CD14-positive monocyte (primary cell): ENCODE data around the gene MAP3K7. TPM values are rescaled to one million over a fixed set of nuclear protein-coding genes. Genes with fewer than 3 reads are reported as not detected.

Source experiments
- DNase-seq, 3 donors: peaks; one replicate each; pipeline ENCODE4 v3.0.0-alpha.2; 2011 to 2022
- H2AFZ ChIP-seq: 2 replicates; pipeline ENCODE4 v1.6.0; 2012; ENCODE audit warnings: mild to moderate bottlenecking, low read depth, low read length, inconsistent platforms; ENCODE audit not compliant: insufficient read depth, poor library complexity, severe bottlenecking
- H3K27ac ChIP-seq, 2 donors: 1 replicate in 1 of 2; 2 replicates in 1 of 2; pipeline ENCODE4 v1.5.1; 2012 to 2013; ENCODE audit warnings: low read length in 2 of 2, control low read depth in 1 of 2, inconsistent platforms in 1 of 2, low read depth in 1 of 2, mild to moderate bottlenecking in 1 of 2
- H3K27me3 ChIP-seq, 2 donors: one replicate each; pipeline versions ENCODE4 v1.6.0 to v1.6.1; 2011 to 2013; ENCODE audit warnings: low read length in 2 of 2; ENCODE audit not compliant: control insufficient read depth in 2 of 2, insufficient read depth in 2 of 2
- H3K36me3 ChIP-seq, 2 donors: replicated peaks in 1 of 2; 1 replicate in 1 of 2; 2 replicates in 1 of 2; pipeline versions ENCODE4 v1.5.1 to v1.6.1; 2012 to 2013; ENCODE audit warnings: low read length in 2 of 2, control low read depth in 1 of 2, inconsistent platforms in 1 of 2, mild to moderate bottlenecking in 1 of 2; ENCODE audit not compliant: insufficient read depth in 2 of 2, control insufficient read depth in 1 of 2
- H3K4me1 ChIP-seq, 2 donors: 1 replicate in 1 of 2; 2 replicates in 1 of 2; pipeline versions ENCODE4 v1.5.1 to v1.6.1; 2012 to 2013; ENCODE audit warnings: low read length in 2 of 2, control low read depth in 1 of 2, inconsistent platforms in 1 of 2, mild to moderate bottlenecking in 1 of 2, moderate library complexity in 1 of 2; ENCODE audit not compliant: insufficient read depth in 2 of 2, control insufficient read depth in 1 of 2
- H3K4me2 ChIP-seq: replicated peaks from 2 replicates; pipeline ENCODE3; 2012; ENCODE audit warnings: low read length, moderate library complexity, mild to moderate bottlenecking; ENCODE audit not compliant: poor library complexity, severe bottlenecking; ENCODE audit errors: extremely low read depth
- H3K4me3 ChIP-seq, 3 experiments: fragments of 200-600 bp in 1 of 3; sonication (generic) in 1 of 3; replicated peaks in 1 of 3; 1 replicate in 2 of 3; 2 replicates in 1 of 3; pipeline ENCODE4 v1.5.1; 2011 to 2013; ENCODE audit warnings: low read length in 3 of 3, mild to moderate bottlenecking in 3 of 3, control low read depth in 2 of 3, low read depth in 2 of 3, inconsistent platforms in 1 of 3, moderate library complexity in 1 of 3
- H3K79me2 ChIP-seq: 2 replicates; pipeline ENCODE4 v1.6.0; 2012; ENCODE audit warnings: mild to moderate bottlenecking, control low read depth, inconsistent platforms, low read length, moderate library complexity; ENCODE audit not compliant: insufficient read depth
- H3K9ac ChIP-seq: 2 replicates; pipeline ENCODE4 v1.6.0; 2017; ENCODE audit warnings: low read length, mild to moderate bottlenecking; ENCODE audit not compliant: insufficient read depth, poor library complexity, severe bottlenecking
- H3K9me3 ChIP-seq, 2 donors: replicated peaks in 1 of 2; 1 replicate in 1 of 2; 2 replicates in 1 of 2; pipeline versions ENCODE4 v1.5.1 to v1.6.1; 2012 to 2013; ENCODE audit warnings: low read length in 2 of 2, control low read depth in 1 of 2; ENCODE audit not compliant: control insufficient read depth in 1 of 2, insufficient read depth in 1 of 2
- H4K20me1 ChIP-seq: 2 replicates; pipeline ENCODE4 v1.6.0; 2012; ENCODE audit warnings: mild to moderate bottlenecking, low read length, control low read depth, moderate library complexity; ENCODE audit not compliant: insufficient read depth
- H3K27ac Mint-ChIP-seq, 7 donors: one replicate each; pipeline ENCODE4 v1.8.0; 2020; ENCODE audit warnings: mild to moderate bottlenecking in 7 of 7, mixed read lengths in 7 of 7, moderate library complexity in 6 of 7, inconsistent platforms in 2 of 7
- H3K27me3 Mint-ChIP-seq, 3 donors: one replicate each; pipeline ENCODE4 v1.8.0; 2021 to 2022; ENCODE audit warnings: low read depth in 3 of 3, mild to moderate bottlenecking in 3 of 3, mixed read lengths in 3 of 3, moderate library complexity in 3 of 3, inconsistent platforms in 1 of 3
- H3K36me3 Mint-ChIP-seq, 2 donors: one replicate each; pipeline ENCODE4 v1.8.0; 2020; ENCODE audit warnings: mixed read lengths in 2 of 2, inconsistent platforms in 1 of 2, mild to moderate bottlenecking in 1 of 2
- H3K4me1 Mint-ChIP-seq: one replicate; pipeline ENCODE4 v1.8.0; 2020; ENCODE audit warnings: mild to moderate bottlenecking, mixed read lengths
- H3K4me3 Mint-ChIP-seq, 2 donors: one replicate each; pipeline ENCODE4 v1.8.0; 2020; ENCODE audit warnings: mild to moderate bottlenecking in 2 of 2, mixed read lengths in 2 of 2, moderate library complexity in 1 of 2
- H3K9me3 Mint-ChIP-seq, 7 donors: one replicate each; pipeline ENCODE4 v1.8.0; 2020 to 2022; ENCODE audit warnings: mixed read lengths in 7 of 7, mild to moderate bottlenecking in 6 of 7, moderate library complexity in 6 of 7, inconsistent platforms in 2 of 7
- WGBS: methylation state at CpG from one replicate; pipeline ENCODE4 v1.1.5; 2013; ENCODE audit warnings: missing lambda C conversion rate; ENCODE audit not compliant: insufficient coverage; 5-methylcytosine and 5-hydroxymethylcytosine counted together
- intact Hi-C, 2 donors: fragments of 100-400 bp; cut with micrococcal nuclease; formaldehyde crosslinking; loops; one replicate each; pipeline versions ENCODE4 v1.15.0 to v1.15.1; 2023
- polyA plus RNA-seq, 3 donors: library from polyadenylated mRNA; depleted of rRNA in 1 of 3; unstranded in 2 of 3; stranded (reverse) in 1 of 3; fragments of 300-500 nt in 2 of 3; fragments of >200 nt in 1 of 3; fragmentation: Illumina TruSeq in 2 of 3; gene quantifications; 1 replicate in 2 of 3; 2 replicates in 1 of 3; pipeline ENCODE4 v1.2.3, GENCODE V29; 2012 to 2021
- TF ChIP-seq, protein P1 (sequence below): fragments of 200-600 bp; IDR thresholded peaks from one replicate; pipeline ENCODE4 v1.8.0; 2022; ENCODE audit warnings: antibody characterized with exemption, mild to moderate bottlenecking

Gene MAP3K7
- polyA plus RNA-seq, 3 donors: 12.4 to 20.0 (median 15.3) TPM

DNA sequence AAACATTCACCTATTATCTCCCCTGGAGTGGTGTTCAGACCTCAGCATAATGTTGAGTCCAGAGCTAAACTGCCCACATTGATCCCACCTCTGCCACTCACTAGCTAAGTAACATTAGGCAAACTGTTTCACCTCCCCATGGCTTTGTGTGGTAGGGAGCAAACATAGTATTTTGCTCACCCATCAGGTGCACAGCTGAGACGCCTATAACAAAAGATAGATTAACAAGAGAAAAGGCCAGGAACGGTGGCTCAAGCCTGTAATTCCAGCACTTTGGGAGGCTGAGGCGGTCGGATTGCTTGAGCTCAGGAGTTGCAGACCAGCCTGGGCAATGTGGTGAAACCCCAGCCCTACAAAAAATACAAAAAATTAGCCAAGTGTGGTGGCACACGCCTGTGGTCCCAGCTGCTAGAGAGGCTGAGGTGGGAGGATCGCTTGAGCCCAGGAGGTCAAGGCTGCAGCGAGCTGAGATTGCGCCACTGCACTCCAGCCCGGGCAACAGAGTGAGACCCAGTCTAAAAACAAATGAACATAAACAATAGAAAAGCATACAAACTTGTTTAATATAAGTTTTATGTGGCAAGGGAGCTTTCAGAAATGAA lies 91.6 kb downstream of the MAP3K7 start:
- no peak overlapping the region for H3K27ac Mint-ChIP-seq
- no peak for DNase-seq
- H3K9ac ChIP-seq: no peak overlapping the region
- H3K27me3 Mint-ChIP-seq: peaks cover 0 to 3% (median 1%) of the 10 kb centered on the region in 3 donors
- H3K4me1 ChIP-seq: no peaks in the 10 kb centered on the region
- H4K20me1 ChIP-seq: no peaks in the 10 kb centered on the region
- H3K4me1 Mint-ChIP-seq: peaks cover 5% of the 10 kb centered on the region
- 92% methylated on average over 4 of the region's 9 CpGs for WGBS
- H3K4me3 Mint-ChIP-seq: no peak overlapping the region
- no peaks in the 10 kb centered on the region for H3K36me3 ChIP-seq
- no peaks in the 10 kb centered on the region for H3K36me3 Mint-ChIP-seq
- H3K79me2 ChIP-seq: no peaks in the 10 kb centered on the region
- H3K27me3 ChIP-seq: no peaks in the 10 kb centered on the region
- TF ChIP-seq, protein P1, sequence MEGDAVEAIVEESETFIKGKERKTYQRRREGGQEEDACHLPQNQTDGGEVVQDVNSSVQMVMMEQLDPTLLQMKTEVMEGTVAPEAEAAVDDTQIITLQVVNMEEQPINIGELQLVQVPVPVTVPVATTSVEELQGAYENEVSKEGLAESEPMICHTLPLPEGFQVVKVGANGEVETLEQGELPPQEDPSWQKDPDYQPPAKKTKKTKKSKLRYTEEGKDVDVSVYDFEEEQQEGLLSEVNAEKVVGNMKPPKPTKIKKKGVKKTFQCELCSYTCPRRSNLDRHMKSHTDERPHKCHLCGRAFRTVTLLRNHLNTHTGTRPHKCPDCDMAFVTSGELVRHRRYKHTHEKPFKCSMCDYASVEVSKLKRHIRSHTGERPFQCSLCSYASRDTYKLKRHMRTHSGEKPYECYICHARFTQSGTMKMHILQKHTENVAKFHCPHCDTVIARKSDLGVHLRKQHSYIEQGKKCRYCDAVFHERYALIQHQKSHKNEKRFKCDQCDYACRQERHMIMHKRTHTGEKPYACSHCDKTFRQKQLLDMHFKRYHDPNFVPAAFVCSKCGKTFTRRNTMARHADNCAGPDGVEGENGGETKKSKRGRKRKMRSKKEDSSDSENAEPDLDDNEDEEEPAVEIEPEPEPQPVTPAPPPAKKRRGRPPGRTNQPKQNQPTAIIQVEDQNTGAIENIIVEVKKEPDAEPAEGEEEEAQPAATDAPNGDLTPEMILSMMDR: no peak
- no peak overlapping the region for H3K4me3 ChIP-seq
- H3K9me3 Mint-ChIP-seq: peaks cover 0 to 3% (median 0%) of the 10 kb centered on the region in 7 donors
- no peak overlapping the region for H3K27ac ChIP-seq
- H3K9me3 ChIP-seq: no peaks in the 10 kb centered on the region
- H3K4me2 ChIP-seq: no peak overlapping the region
- intact Hi-C loops: no loop called here
- no peak overlapping the region for H2AFZ ChIP-seq

DNA sequence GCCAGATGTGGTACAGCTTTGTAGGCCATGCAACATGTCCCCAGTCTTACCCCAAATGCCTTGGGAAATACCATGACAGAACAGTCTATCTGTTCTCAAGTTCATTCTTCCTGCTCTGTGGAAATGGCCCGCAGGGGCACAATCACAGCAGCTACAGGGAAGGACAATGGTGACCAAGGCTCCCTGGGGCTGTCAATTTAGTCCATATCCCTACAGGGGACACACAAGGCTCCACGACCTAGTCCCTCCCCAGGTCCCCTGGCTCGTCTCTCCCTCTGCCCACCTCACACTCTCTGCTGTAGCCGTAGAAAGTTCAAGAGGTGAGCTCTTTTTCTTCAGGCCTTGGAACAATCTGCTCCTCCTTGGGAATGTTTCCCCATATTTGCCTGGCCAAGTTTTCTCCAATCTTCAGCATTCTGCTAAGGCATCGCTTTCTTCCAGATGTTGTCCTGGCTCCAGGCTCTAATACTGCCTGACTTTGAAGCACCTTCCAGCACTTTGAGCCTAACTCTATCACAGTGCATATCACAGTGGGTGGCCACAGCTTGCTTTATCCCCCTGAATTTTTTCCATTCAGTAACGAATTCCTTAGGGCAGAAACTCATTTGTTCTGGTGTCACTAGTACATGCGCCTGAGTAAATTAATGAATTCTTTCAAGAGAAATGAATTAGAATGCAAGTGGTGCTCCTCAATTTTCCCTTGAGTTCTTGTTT lies 92.6 kb downstream of the MAP3K7 start:
- WGBS: 93% methylated on average over 4 of the region's 7 CpGs
- Mint-ChIP-seq H3K36me3 (no peaks in the 10 kb centered on the region), H3K27me3 (peaks cover 1% of the 10 kb centered on the region in 3 donors), H3K27ac (no peak overlapping the region), H3K4me3 (no peak overlapping the region), H3K9me3 (peaks cover 0 to 3% (median 0%) of the 10 kb centered on the region in 7 donors), H3K4me1 (peaks cover 5% of the 10 kb centered on the region)
- TF ChIP-seq, protein P1: no peak
- no peak overlapping the region for H3K27ac ChIP-seq
- no peaks in the 10 kb centered on the region for H3K4me1 ChIP-seq
- no peak overlapping the region for H3K4me3 ChIP-seq
- no peaks in the 10 kb centered on the region for H3K36me3 ChIP-seq
- no peaks in the 10 kb centered on the region for H4K20me1 ChIP-seq
- no peak overlapping the region for H2AFZ ChIP-seq
- no peaks in the 10 kb centered on the region for H3K27me3 ChIP-seq
- H3K9ac ChIP-seq: no peak overlapping the region
- H3K9me3 ChIP-seq: no peaks in the 10 kb centered on the region
- H3K4me2 ChIP-seq: no peak overlapping the region
- no peaks in the 10 kb centered on the region for H3K79me2 ChIP-seq
- intact Hi-C loops: no loop called here
- DNase-seq: no peak
